HepG2 (cell line): ENCODE data around the gene CDH22. TPM values are rescaled to one million over a fixed set of nuclear protein-coding genes. Genes with fewer than 3 reads are reported as not detected.

Experiments
- ADNP ChIP-seq: sonication (generic); formaldehyde crosslinking; IDR thresholded peaks from 2 replicates; pipeline ENCODE4 v1.4.0; 2020; ENCODE audit warnings: missing genetic modification reagents
- ATF6 ChIP-seq: sonication (generic); formaldehyde crosslinking; conservative IDR thresholded peaks from 2 replicates; pipeline ENCODE4 v1.4.0; 2020; ENCODE audit warnings: missing genetic modification reagents
- BCLAF1 ChIP-seq: fragments of 450-650 bp; IDR thresholded peaks from 2 replicates; pipeline ENCODE4 v1.6.1; 2017; ENCODE audit warnings: mild to moderate bottlenecking
- CCDC6 ChIP-seq: sonication (generic); formaldehyde crosslinking; IDR thresholded peaks from 2 replicates; pipeline ENCODE4 v1.8.1; 2022; ENCODE audit warnings: mild to moderate bottlenecking, missing genetic modification reagents, moderate library complexity
- CREBL2 ChIP-seq: sonication (generic); formaldehyde crosslinking; IDR thresholded peaks from 2 replicates; pipeline ENCODE4 v1.8.1; 2023; ENCODE audit warnings: missing genetic modification reagents, mild to moderate bottlenecking, borderline replicate concordance
- GMEB2 ChIP-seq: IDR thresholded peaks from 2 replicates; pipeline ENCODE4 v1.6.1; 2016; ENCODE audit warnings: missing biosample characterization, missing genetic modification reagents, low read depth
- HNF4G ChIP-seq, 2 experiments: sonication (generic) in 1 of 2; formaldehyde crosslinking in 1 of 2; IDR thresholded peaks; 2 replicates each; pipeline versions ENCODE4 v1.4.0 to v1.6.1; 2011 to 2020; ENCODE audit warnings: borderline replicate concordance in 2 of 2, low read depth in 2 of 2, mild to moderate bottlenecking in 2 of 2, low read length in 1 of 2, missing genetic modification reagents in 1 of 2, moderate library complexity in 1 of 2
- IRF9 ChIP-seq: sonication (generic); formaldehyde crosslinking; IDR thresholded peaks from 2 replicates; pipeline ENCODE4 v1.8.0; 2022; ENCODE audit warnings: missing genetic modification reagents, mild to moderate bottlenecking, borderline replicate concordance
- JUND ChIP-seq: sonication (generic); formaldehyde crosslinking; IDR thresholded peaks from 2 replicates; pipeline ENCODE4 v1.8.0; 2022; ENCODE audit warnings: mild to moderate bottlenecking, missing genetic modification reagents
- KDM6A ChIP-seq: IDR thresholded peaks from 2 replicates; pipeline ENCODE4 v1.6.1; 2016; ENCODE audit warnings: low read depth
- KMT2A ChIP-seq: sonication (generic); formaldehyde crosslinking; IDR thresholded peaks from 2 replicates; pipeline ENCODE4 v1.4.0; 2020; ENCODE audit warnings: missing genetic modification reagents
- NFRKB ChIP-seq: fragments of 450-650 bp; IDR thresholded peaks from 2 replicates; pipeline ENCODE4 v1.6.1; 2017
- RBM22 ChIP-seq: fragments of 200-400 bp; formaldehyde crosslinking; optimal IDR thresholded peaks from 2 replicates; pipeline ENCODE3; 2017; ENCODE audit warnings: mild to moderate bottlenecking, low read length, moderate library complexity
- RORA ChIP-seq: sonication (generic); formaldehyde crosslinking; IDR thresholded peaks from 2 replicates; pipeline ENCODE4 v1.5.0; 2020; ENCODE audit warnings: mild to moderate bottlenecking, missing genetic modification reagents, moderate library complexity
- SIX4 ChIP-seq: sonication (generic); formaldehyde crosslinking; IDR thresholded peaks from 2 replicates; pipeline ENCODE4 v1.4.0; 2020; ENCODE audit warnings: missing genetic modification reagents
- SKI ChIP-seq: fragments of 450-650 bp; IDR thresholded peaks from one replicate; pipeline ENCODE4 v1.6.1; 2018; ENCODE audit warnings: mild to moderate bottlenecking; ENCODE audit not compliant: partially characterized antibody
- ZFP1 ChIP-seq: IDR thresholded peaks from 2 replicates; pipeline ENCODE4 v1.6.1; 2016
- ZNF232 ChIP-seq: sonication (generic); formaldehyde crosslinking; IDR thresholded peaks from 2 replicates; pipeline ENCODE4 v1.4.0; 2020; ENCODE audit warnings: missing genetic modification reagents, borderline replicate concordance
- ZNF44 ChIP-seq: sonication (generic); formaldehyde crosslinking; IDR thresholded peaks from 2 replicates; pipeline ENCODE4 v1.5.1; 2020; ENCODE audit warnings: mild to moderate bottlenecking, missing genetic modification reagents
- ZNF570 ChIP-seq: sonication (generic); formaldehyde crosslinking; IDR thresholded peaks from 2 replicates; pipeline ENCODE4 v1.4.0; 2020; ENCODE audit warnings: mild to moderate bottlenecking, missing genetic modification reagents, borderline replicate concordance
- ZNF639 ChIP-seq: conservative IDR thresholded peaks from 2 replicates; pipeline ENCODE4 v1.6.1; 2018; ENCODE audit warnings: missing genetic modification reagents
- ZNF75D ChIP-seq: sonication (generic); formaldehyde crosslinking; IDR thresholded peaks from 2 replicates; pipeline ENCODE4 v1.8.1; 2023; ENCODE audit warnings: missing genetic modification reagents, mild to moderate bottlenecking, borderline replicate concordance
- ZNF891 ChIP-seq: sonication (generic); formaldehyde crosslinking; IDR thresholded peaks from 2 replicates; pipeline ENCODE4 v1.5.0; 2020; ENCODE audit warnings: mild to moderate bottlenecking, missing genetic modification reagents
- ZSCAN9 ChIP-seq: IDR thresholded peaks from 2 replicates; pipeline ENCODE4 v1.6.1; 2016; ENCODE audit warnings: borderline replicate concordance
- polyA plus RNA-seq, 8 experiments: library from polyadenylated mRNA; depleted of rRNA in 3 of 8; stranded (reverse) in 7 of 8; unstranded in 1 of 8; fragments of >200 nt; fragmentation: Illumina TruSeq in 4 of 8; extraction: Trizol in 4 of 8; gene quantifications; 2 replicates each; pipeline versions ENCODE4 v1.2.1 to v1.2.3, GENCODE V29; 2011 to 2016; ENCODE audit warnings: low read depth in 4 of 8, missing spikeins in 1 of 8, mixed read lengths in 1 of 8; ENCODE audit not compliant: insufficient read depth in 1 of 8
- total RNA-seq, 5 experiments: library from RNA; depleted of rRNA; stranded (reverse); fragments of >200 nt; fragmentation: Illumina TruSeq; extraction: Trizol; gene quantifications; 2 replicates each; pipeline ENCODE4 v1.2.3, GENCODE V29; 2016; ENCODE audit warnings: low read depth in 1 of 5

Gene CDH22
- total and polyA plus RNA-seq, 2 of the 13 experiments (the other 11 are each of a cell fraction or from before 2014, with no cell fraction given), result not detected

- TF ChIP-seq IRF9 (no peak), ATF6 (CRISPR knock-in tag) (no peak), SKI (no peak), RBM22 (no peak), KMT2A (CRISPR knock-in tag) (no peak), CREBL2 (no peak), ZFP1 (CRISPR knock-in tag) (no peak), ZNF570 (no peak), ZNF44 (CRISPR knock-in tag) (no peak), HNF4G (IDR thresholded peaks at IDR 0.05; ENCODE audit: borderline replicate concordance, low read depth, low read length) (no peak), HNF4G (CRISPR knock-in tag; IDR thresholded peaks at IDR 0.05; ENCODE audit: borderline replicate concordance, low read depth) (no peak), JUND (CRISPR knock-in tag) (no peak), ZSCAN9 (CRISPR knock-in tag) (no peak), CCDC6 (CRISPR knock-in tag) (no peak), ADNP (CRISPR knock-in tag) (no peak), GMEB2 (CRISPR knock-in tag) (no peak), ZNF232 (0 out of 2 replicates have a peak, but pooled peaks have one; percentile 42), ZNF891 (CRISPR knock-in tag) (no peak), RORA (CRISPR knock-in tag) (no peak), ZNF639 (CRISPR knock-in tag) (no peak), BCLAF1 (no peak), KDM6A (no peak), ZNF75D (CRISPR knock-in tag) (no peak), SIX4 (CRISPR knock-in tag) (no peak), NFRKB (no peak)
Observed at GRCh38 chr20:46151936-46152335, 156.4 kb downstream of the CDH22 start (continued).
